IPS-18a (cell line): Measurements from ENCODE around the gene HABP2.

Experiments
- H3K27ac ChIP-seq: one replicate; pipeline ENCODE4 v1.5.1; 2013; ENCODE audit warnings: low read length
- H3K27me3 ChIP-seq: one replicate; pipeline ENCODE4 v1.6.1; 2013; ENCODE audit warnings: mild to moderate bottlenecking, low read length; ENCODE audit not compliant: control insufficient read depth, insufficient read depth
- H3K36me3 ChIP-seq: one replicate; pipeline ENCODE4 v1.6.1; 2013; ENCODE audit warnings: low read depth, low read length; ENCODE audit not compliant: control insufficient read depth
- H3K4me1 ChIP-seq: one replicate; pipeline ENCODE4 v1.6.1; 2013; ENCODE audit warnings: low read depth, low read length; ENCODE audit not compliant: control insufficient read depth
- H3K4me3 ChIP-seq: one replicate; pipeline ENCODE4 v1.5.1; 2013; ENCODE audit warnings: low read length
- H3K9ac ChIP-seq: one replicate; pipeline ENCODE4 v1.6.1; 2013; ENCODE audit warnings: mild to moderate bottlenecking, low read length, moderate library complexity
- H3K9me3 ChIP-seq: one replicate; pipeline ENCODE4 v1.6.1; 2013; ENCODE audit warnings: low read depth, low read length; ENCODE audit not compliant: control insufficient read depth

Gene HABP2

DNA sequence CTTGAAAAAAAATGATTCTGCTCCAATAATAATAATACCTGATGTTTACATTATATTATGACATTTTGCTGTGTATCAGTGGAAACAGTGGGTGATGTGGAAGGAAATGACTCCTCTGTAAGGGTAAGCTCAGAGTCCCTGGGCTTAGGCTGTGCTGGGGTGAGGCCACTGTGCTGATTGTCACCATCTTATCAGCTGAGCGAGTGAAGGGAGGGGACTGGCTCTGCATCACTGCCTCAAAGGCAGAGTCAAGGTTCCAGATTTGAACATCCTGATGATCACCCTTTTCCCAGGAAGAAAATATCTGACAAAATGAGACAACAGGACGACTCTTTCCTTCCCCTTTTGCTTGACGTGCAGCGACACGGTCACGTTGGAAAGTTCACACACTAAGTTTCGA is 24.0 kb upstream of the HABP2 start:
- Histone ChIP-seq H3K9me3 (no peaks in the 10 kb centered on the region), H3K4me1 (no peaks in the 10 kb centered on the region), H3K27ac (no peak overlapping the region), H3K27me3 (peaks cover 5% of the 10 kb centered on the region), H3K36me3 (no peaks in the 10 kb centered on the region), H3K9ac (no peak overlapping the region), H3K4me3 (no peak overlapping the region)

DNA sequence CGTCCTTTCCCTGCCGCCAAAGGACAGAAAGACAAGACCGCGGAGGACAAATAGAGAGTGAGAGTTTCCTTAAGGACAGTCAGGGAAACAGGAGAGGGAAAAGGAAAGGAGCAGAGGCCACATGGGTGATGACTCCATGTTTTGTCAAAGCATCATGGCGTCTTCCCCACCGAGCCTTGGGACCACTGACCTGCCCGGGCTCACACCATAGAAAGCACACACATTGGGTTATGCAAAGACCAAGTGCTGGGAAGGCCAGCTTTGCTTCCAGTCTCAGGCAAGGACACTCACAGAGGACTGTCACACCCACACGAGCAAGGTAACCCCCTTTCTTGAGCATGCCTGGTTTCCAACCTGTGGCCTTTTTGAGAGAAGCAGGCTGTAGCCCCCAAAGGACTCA is 23.3 kb upstream of the HABP2 start:
- Histone ChIP-seq H3K27ac (no peak overlapping the region), H3K9ac (no peak overlapping the region), H3K27me3 (peaks cover 5% of the 10 kb centered on the region), H3K4me3 (no peak overlapping the region), H3K4me1 (no peaks in the 10 kb centered on the region), H3K36me3 (no peaks in the 10 kb centered on the region), H3K9me3 (no peaks in the 10 kb centered on the region)

DNA sequence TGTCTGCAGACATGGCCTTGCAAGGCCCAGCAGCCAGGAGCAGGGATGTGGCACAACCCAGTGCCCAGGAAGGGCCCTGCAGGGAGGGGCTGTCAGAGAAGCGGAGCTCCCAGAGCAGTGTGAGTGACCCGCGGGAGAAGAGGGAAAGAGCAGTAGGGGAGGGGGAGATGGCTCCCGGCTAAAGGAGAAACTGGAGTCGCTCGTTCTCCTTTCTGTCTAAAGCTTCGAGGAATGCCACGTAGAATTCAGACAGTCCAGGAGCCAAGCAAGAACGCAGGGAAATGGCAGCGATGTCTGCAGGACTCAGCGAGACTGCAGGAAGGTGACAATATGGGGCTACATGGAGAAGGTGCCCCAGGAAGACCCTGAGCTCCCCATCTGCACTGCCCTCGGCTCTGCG is 22.4 kb upstream of the HABP2 start:
- Histone ChIP-seq H3K36me3 (no peaks in the 10 kb centered on the region), H3K4me1 (no peaks in the 10 kb centered on the region), H3K27ac (no peak overlapping the region), H3K4me3 (no peak overlapping the region), H3K9ac (no peak overlapping the region), H3K27me3 (peaks cover 5% of the 10 kb centered on the region), H3K9me3 (no peaks in the 10 kb centered on the region)

DNA sequence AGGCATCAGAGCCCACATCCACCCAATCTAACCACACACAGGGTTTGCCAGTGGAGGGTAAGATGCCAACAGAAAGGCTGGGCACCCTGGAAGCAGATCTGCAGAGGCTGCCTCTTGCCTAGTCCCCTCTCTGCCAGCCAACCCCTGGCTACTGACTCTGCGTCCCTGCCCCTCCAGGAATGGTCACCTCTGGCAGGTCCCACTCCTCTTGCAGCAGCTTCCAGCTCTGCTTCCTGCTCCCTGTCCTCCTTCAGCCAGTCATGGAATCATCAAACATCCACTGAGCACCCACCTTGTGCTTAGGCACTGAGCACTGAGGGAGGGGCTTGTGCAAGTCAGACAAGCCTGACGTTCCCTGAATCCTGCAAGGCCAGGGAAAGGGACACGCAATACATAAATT is 20.1 kb upstream of the HABP2 start:
- Histone ChIP-seq H3K4me1 (no peaks in the 10 kb centered on the region), H3K27me3 (peaks cover 5% of the 10 kb centered on the region), H3K9me3 (no peaks in the 10 kb centered on the region), H3K4me3 (no peak overlapping the region), H3K27ac (no peak overlapping the region), H3K9ac (no peak overlapping the region), H3K36me3 (no peaks in the 10 kb centered on the region)

DNA sequence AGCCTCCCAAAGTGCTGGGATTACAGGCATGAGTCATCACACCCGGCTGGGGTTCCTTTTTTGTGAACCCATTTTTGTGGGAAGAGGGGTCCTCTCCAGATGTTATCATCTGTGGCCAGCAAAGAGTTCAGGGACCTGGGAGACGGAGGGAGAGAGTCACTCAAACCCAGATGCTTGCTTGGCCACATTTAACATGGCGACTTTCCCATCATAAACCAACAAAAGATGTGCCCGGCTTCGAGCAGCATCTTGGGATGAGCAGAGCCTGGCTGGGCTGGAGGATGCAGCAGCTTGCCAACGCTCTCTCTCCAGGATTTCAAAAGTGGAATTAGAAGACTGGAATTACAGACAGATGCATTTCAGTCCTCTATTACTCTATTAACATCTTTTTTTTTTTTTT is 19.1 kb upstream of the HABP2 start:
- H3K4me1 ChIP-seq = no peaks in the 10 kb centered on the region

DNA sequence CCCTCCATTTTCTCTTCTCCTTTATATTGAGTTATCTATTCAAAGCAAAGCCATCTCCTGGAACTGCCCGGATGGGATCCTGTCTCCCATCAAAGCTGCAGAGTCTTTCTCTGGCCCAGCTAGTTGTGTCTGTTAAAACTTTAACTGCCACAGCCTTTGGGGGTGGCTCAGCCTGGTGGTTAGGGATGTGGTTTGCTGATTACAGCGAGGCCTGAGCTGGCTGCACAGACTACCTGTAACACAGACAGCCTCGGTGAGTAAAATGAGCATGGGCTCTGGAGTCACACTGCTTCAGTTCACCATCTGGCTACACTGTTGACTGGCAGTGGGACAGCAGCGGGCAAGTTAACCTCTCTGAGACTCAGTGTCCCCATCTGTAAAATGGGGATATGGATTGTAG is 18.4 kb upstream of the HABP2 start:
- H3K4me3 ChIP-seq = no peak overlapping the region
- H3K9me3 ChIP-seq = no peaks in the 10 kb centered on the region
- no peak overlapping the region for H3K27ac ChIP-seq
- no peaks in the 10 kb centered on the region for H3K27me3 ChIP-seq
- H3K9ac ChIP-seq = no peak overlapping the region
- no peaks in the 10 kb centered on the region for H3K36me3 ChIP-seq
- no peaks in the 10 kb centered on the region for H3K4me1 ChIP-seq

More for the DNA sequence above, 19.1 kb upstream of the HABP2 start:
- Histone ChIP-seq H3K9me3 (no peaks in the 10 kb centered on the region), H3K4me3 (no peak overlapping the region), H3K27me3 (peaks cover 4% of the 10 kb centered on the region), H3K36me3 (no peaks in the 10 kb centered on the region), H3K9ac (no peak overlapping the region), H3K27ac (no peak overlapping the region)

DNA sequence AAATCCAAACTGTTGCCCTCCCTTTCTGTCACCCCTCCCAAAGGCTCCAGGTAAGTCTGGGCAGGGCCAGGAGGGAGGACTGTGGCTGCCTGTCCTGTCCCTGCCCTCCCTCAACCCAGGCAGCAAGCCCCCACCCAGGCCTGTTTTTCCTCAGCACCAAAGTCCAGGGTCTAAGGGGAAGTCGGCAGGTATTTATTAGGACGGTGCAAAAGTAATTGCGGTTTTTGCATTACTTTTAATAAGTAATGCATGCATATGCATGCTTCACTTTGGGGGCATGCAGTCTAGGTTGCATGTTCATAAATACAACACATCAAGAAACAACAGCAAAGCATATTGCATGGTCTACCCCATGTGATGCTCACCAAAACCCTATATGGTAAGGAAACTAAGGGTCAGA is 15.2 kb upstream of the HABP2 start:
- Histone ChIP-seq H3K27me3 (no peaks in the 10 kb centered on the region), H3K4me3 (no peak overlapping the region), H3K4me1 (no peaks in the 10 kb centered on the region), H3K36me3 (no peaks in the 10 kb centered on the region), H3K9me3 (no peaks in the 10 kb centered on the region), H3K9ac (no peak overlapping the region), H3K27ac (no peak overlapping the region)

DNA sequence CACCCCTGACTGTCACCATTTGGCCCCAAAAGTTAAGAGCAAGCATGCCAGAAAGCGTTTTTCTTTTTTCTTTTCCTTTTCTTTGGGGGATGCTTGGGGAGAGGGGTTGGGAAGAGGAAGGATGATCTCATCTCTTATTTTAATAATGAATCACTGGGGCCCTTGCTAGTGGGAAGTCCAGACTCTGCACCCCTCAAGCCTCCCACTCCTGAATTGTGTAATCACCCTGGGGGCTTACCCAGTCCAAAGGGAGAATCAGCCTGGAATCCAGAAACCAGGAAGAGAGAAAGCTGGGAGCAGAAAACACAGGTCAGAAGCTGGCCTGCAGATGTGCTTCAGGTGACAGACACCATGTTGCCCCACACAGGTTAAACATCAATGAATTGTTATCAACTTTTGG is 14.7 kb upstream of the HABP2 start:
- no peaks in the 10 kb centered on the region for H3K9me3 ChIP-seq
- no peak overlapping the region for H3K27ac ChIP-seq
- H3K27me3 ChIP-seq = no peaks in the 10 kb centered on the region
- no peaks in the 10 kb centered on the region for H3K4me1 ChIP-seq
- H3K36me3 ChIP-seq = no peaks in the 10 kb centered on the region
- no peak overlapping the region for H3K9ac ChIP-seq
- H3K4me3 ChIP-seq = no peak overlapping the region

DNA sequence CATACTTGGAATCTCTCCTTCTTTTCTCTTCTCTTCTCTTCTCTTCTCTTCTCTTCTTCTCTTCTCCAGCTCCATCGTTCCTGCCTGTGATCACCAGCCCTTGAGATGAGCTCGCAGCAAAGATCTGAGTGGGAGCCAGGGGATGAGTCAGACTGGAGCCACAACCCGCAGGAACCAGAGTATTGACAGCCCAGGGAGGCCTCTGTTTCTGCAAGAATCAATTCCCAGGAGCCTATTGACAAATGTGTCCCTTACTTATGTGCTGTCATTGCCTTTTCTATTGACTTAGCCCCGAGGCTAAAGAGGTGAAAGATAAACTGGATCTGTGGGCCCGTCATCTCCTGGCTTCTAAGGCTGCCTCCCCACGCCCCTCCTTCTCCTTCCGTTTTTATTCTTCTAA is 13.1 kb upstream of the HABP2 start:
- Histone ChIP-seq H3K9me3 (no peaks in the 10 kb centered on the region), H3K4me1 (no peaks in the 10 kb centered on the region), H3K27ac (no peak overlapping the region), H3K9ac (no peak overlapping the region), H3K36me3 (no peaks in the 10 kb centered on the region), H3K27me3 (no peaks in the 10 kb centered on the region), H3K4me3 (no peak overlapping the region)

DNA sequence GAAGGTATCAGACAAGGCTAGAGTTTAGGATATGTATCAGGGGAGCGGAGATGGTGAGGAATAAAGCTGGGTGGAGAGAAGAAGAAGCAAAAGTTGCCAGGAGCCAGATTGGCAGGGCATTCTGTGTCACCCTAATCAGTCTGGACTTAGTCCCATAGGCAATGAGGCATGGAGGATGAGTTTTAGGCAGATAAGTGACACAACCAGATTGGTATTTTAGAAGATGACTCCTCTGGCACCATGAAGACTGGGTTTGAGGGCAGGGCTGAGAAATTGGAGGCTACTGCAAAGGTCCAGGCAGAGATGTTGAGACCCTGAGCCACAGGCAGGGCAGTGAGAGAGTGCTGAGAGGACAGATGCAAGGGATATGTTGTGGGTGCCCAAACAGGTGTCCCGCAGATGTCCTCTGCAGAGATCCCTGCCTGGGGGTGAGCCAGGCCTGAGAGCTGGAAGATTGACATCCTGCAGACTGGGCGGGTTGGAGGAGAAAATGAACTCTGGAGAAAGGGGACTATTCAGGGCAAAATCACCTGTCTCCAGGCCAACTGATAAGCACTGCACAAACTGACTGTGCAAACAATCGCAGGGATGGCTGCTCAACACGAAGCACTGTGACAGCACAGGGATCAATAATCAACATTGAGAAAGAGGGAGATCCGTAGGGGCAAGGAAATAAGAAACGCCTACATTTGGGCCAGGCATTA is 11.9 kb upstream of the HABP2 start:
- H3K4me3 ChIP-seq = no peak overlapping the region
- no peaks in the 10 kb centered on the region for H3K4me1 ChIP-seq
- no peaks in the 10 kb centered on the region for H3K27me3 ChIP-seq
- H3K9ac ChIP-seq = no peak overlapping the region
- H3K36me3 ChIP-seq = no peaks in the 10 kb centered on the region
- no peaks in the 10 kb centered on the region for H3K9me3 ChIP-seq
- H3K27ac ChIP-seq = no peak overlapping the region

DNA sequence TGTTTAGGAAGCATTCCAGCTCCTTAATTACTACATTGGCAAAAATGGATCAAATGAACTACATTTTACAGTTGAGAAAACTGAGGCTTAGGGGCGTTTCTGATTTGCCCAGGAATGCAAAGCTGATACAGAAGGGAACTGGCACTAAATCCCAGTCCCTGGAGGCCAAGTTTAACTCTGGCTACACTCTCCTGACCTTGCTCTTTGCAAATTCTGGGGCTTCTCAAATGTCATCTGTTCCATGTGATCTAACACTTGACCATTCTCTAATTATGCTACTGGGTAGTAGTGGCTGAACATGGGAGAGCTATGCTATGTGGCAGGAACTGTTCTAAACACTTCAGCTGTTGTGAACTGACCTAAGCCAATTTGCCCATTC is 11.3 kb upstream of the HABP2 start:
- Histone ChIP-seq H3K4me3 (no peak overlapping the region), H3K27ac (no peak overlapping the region), H3K4me1 (no peaks in the 10 kb centered on the region), H3K36me3 (no peaks in the 10 kb centered on the region), H3K9ac (no peak overlapping the region), H3K27me3 (no peaks in the 10 kb centered on the region), H3K9me3 (no peaks in the 10 kb centered on the region)

DNA sequence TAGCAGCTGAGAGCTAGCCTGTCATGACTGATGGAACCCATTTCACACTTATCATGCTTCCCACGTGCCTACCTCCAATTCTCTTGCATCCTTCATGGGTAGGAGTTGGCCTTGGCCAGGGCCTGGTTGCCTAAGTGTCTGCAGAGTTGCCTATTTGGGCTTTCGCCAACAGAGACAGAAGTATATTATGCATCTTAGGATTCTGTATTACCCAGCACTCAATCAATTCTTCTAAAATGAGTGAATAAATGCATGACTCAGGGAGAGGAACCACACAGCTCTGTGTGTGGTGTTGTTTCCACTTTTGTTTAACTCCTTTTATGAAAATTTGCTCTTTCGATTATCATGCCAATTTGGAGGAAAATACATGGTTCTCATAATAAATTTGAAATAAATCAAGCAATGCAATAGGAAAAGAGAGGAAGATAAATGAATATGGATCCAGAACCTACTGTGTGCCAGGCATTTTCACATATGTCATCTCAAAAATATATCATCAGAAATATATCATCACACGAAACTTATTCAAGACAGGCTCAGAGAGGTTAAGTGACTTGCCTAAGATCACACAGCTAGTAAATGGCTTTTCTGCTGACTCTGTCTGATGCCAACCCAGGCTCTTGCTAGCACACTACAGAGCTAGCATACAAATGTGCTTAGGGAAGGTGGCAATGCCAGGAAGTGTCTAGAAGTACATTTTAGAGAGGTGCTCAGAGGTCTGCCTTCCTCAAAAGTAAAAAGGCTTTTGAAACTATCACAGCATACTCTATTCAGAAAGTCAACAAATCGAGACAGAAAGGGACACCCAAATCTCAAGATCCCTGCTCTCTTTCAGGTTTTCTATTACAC is 9.5 kb upstream of the HABP2 start:
- Histone ChIP-seq H3K27ac (no peak overlapping the region), H3K9ac (no peak overlapping the region), H3K4me3 (no peak overlapping the region), H3K27me3 (peaks cover 5% of the 10 kb centered on the region), H3K36me3 (no peaks in the 10 kb centered on the region), H3K4me1 (no peaks in the 10 kb centered on the region), H3K9me3 (no peaks in the 10 kb centered on the region)
